GM12892 (cell line): ENCODE results near the gene SRD5A1.

Experiments
- DNase-seq: peaks from one replicate; pipeline ENCODE4 v3.0.0; 2011; ENCODE audit not compliant: insufficient read length
- FAIRE-seq: peaks from 2 replicates; lab custom pipeline; 2011; peaks lifted over from hg19 to GRCh38; lab: Jason Lieb, UNC
- POLR2A ChIP-seq: IDR thresholded peaks from 2 replicates; pipeline ENCODE4 v1.6.1; 2011; ENCODE audit warnings: low read depth, low read length, control low read depth
- POLR2AphosphoS5 ChIP-seq: IDR thresholded peaks from 2 replicates; pipeline ENCODE4 v1.6.1; 2011; ENCODE audit warnings: low read depth, low read length, control low read depth
- TAF1 ChIP-seq: IDR thresholded peaks from 2 replicates; pipeline ENCODE4 v1.6.1; 2011; ENCODE audit warnings: low read depth, mild to moderate bottlenecking, control low read depth, low read length, borderline replicate concordance

SRD5A1 gene

GRCh38 chr5:6699357-6699756 is 66.1 kb downstream of the SRD5A1 start:
- TF ChIP-seq POLR2A (no peak), POLR2AphosphoS5 (no peak), TAF1 (no peak)
- FAIRE-seq (no peak), DNase-seq (no peak)

GRCh38 chr5:6700074-6700684 is 66.9 kb downstream of the SRD5A1 start:
- FAIRE-seq (no peak), DNase-seq (no peak)
- TF ChIP-seq POLR2A (no peak), TAF1 (no peak), POLR2AphosphoS5 (no peak)

GRCh38 chr5:6700685-6701355 is 67.6 kb downstream of the SRD5A1 start:
- FAIRE-seq (no peak), DNase-seq (no peak)
- no peak for TF ChIP-seq POLR2AphosphoS5
- no peak for TF ChIP-seq POLR2A
- no peak for TF ChIP-seq TAF1

- TF ChIP-seq TAF1: no peak
- TF ChIP-seq POLR2A: no peak
- no peak for TF ChIP-seq POLR2AphosphoS5
- FAIRE-seq (no peak), DNase-seq (no peak)
These were observed 68.3 kb downstream of the SRD5A1 start for GRCh38 chr5:6701491-6701890.

- FAIRE-seq (no peak), DNase-seq (no peak)
- TF ChIP-seq POLR2AphosphoS5 (no peak), POLR2A (no peak), TAF1 (no peak)
These were observed 69.4 kb downstream of the SRD5A1 start for GRCh38 chr5:6702633-6703032.

- FAIRE-seq (no peak), DNase-seq (no peak)
- TF ChIP-seq POLR2AphosphoS5 (no peak), POLR2A (no peak), TAF1 (no peak)
These were observed 70.6 kb downstream of the SRD5A1 start for GRCh38 chr5:6703806-6704205.

GRCh38 chr5:6704361-6704851 is 71.2 kb downstream of the SRD5A1 start:
- FAIRE-seq: no peak
- DNase-seq: no peak
- TF ChIP-seq POLR2AphosphoS5: no peak
- TF ChIP-seq POLR2A: no peak
- TF ChIP-seq TAF1: no peak

GRCh38 chr5:6705088-6705487 is 71.8 kb downstream of the SRD5A1 start:
- peak; percentile 38 for FAIRE-seq
- no peak for TF ChIP-seq POLR2AphosphoS5
- TF ChIP-seq TAF1: no peak
- TF ChIP-seq POLR2A: no peak
- DNase-seq: peak; percentile 50

GRCh38 chr5:6705959-6706358 is 72.7 kb downstream of the SRD5A1 start:
- FAIRE-seq: no peak
- no peak for TF ChIP-seq POLR2AphosphoS5
- TF ChIP-seq TAF1: no peak
- no peak for TF ChIP-seq POLR2A
- no peak for DNase-seq

- no peak for FAIRE-seq
- no peak for DNase-seq
- TF ChIP-seq POLR2A: no peak
- no peak for TF ChIP-seq POLR2AphosphoS5
- no peak for TF ChIP-seq TAF1
These were observed 74.6 kb downstream of the SRD5A1 start for GRCh38 chr5:6707852-6708251.

GRCh38 chr5:6708814-6709213 is 75.6 kb downstream of the SRD5A1 start:
- FAIRE-seq (peak; percentile 27), DNase-seq (no peak)
- TF ChIP-seq POLR2A (no peak), TAF1 (no peak), POLR2AphosphoS5 (no peak)

GRCh38 chr5:6710070-6710469 is 76.8 kb downstream of the SRD5A1 start:
- no peak for FAIRE-seq
- TF ChIP-seq POLR2AphosphoS5: no peak
- TF ChIP-seq POLR2A: no peak
- TF ChIP-seq TAF1: no peak
- no peak for DNase-seq
